NCI-H345 treated with DMSO at 0.1 percent for 48 hours (cell line): ENCODE results near the gene TRAPPC11.

Experiments used
- DNase-seq: peaks from one replicate; lab custom pipeline; 2025; ENCODE audit not compliant: unreplicated experiment; lab: John Stamatoyannopoulos, UW

The TRAPPC11 gene

GRCh38 chr4:183757060-183757459, 98.0 kb downstream of the TRAPPC11 start:
- DNase-seq = no peak

- DNase-seq = no peak
These were observed 99.1 kb downstream of the TRAPPC11 start for GRCh38 chr4:183758061-183758757.

- no peak for DNase-seq
These were observed 99.8 kb downstream of the TRAPPC11 start for GRCh38 chr4:183758758-183759447.

GRCh38 chr4:183760326-183760725, 101.2 kb downstream of the TRAPPC11 start:
- no peak for DNase-seq
